HG03571 (cell line): ENCODE results near the gene G3BP1.
A peak's percentile ranks its signal among the peaks of the same experiment; 100 is the strongest.
"Not testable (repeated sequence)": the region's sequence is repeated elsewhere in the genome, so short reads cannot be mapped to it uniquely, and the experiment has no call there.

Experiments used
- ATAC-seq: cut with Tn5 transposase; IDR thresholded peaks from one replicate; pipeline ENCODE4 v1.9.1; 2021; ENCODE audit not compliant: unreplicated experiment

Gene G3BP1

GRCh38 chr5:151751593-151751992, 20.2 kb upstream of the G3BP1 start:
- no peak for ATAC-seq

GRCh38 chr5:151755383-151755782, 16.4 kb upstream of the G3BP1 start:
- no peak for ATAC-seq

- no peak for ATAC-seq
Observed at GRCh38 chr5:151757233-151758140, 14.3 kb upstream of the G3BP1 start.

- ATAC-seq, result no peak
Observed at GRCh38 chr5:151758141-151758429, 13.7 kb upstream of the G3BP1 start.

- peak; percentile 95 for ATAC-seq
Observed at GRCh38 chr5:151758430-151759241, 13.1 kb upstream of the G3BP1 start, which contains the start of gene ATOX1. Gene ATOX1, minus strand, starts transcription at chr5:151758631. Its CDS starts 80 bp downstream, at chr5:151758551.

GRCh38 chr5:151764801-151765200, 7.0 kb upstream of the G3BP1 start:
- no peak for ATAC-seq

- no peak for ATAC-seq
Observed at GRCh38 chr5:151766975-151767374, 4.8 kb upstream of the G3BP1 start.

- ATAC-seq, result peak; percentile 26
Observed at GRCh38 chr5:151770383-151771258, 1.1 kb upstream of the G3BP1 start.

- no peak for ATAC-seq
Observed at GRCh38 chr5:151772029-151772845, 483 bp downstream of the G3BP1 start.

- no peak for ATAC-seq
Observed at GRCh38 chr5:151772846-151773561, 1.2 kb downstream of the G3BP1 start.

- ATAC-seq, result no peak
Observed at GRCh38 chr5:151773951-151774350, 2.2 kb downstream of the G3BP1 start.

GRCh38 chr5:151775025-151775606, 3.4 kb downstream of the G3BP1 start:
- no peak for ATAC-seq

GRCh38 chr5:151779531-151780125, 7.9 kb downstream of the G3BP1 start:
- no peak for ATAC-seq

- ATAC-seq, result no peak
Observed at GRCh38 chr5:151780348-151780747, 8.6 kb downstream of the G3BP1 start.

- no peak for ATAC-seq
Observed at GRCh38 chr5:151781201-151781600, 9.4 kb downstream of the G3BP1 start.

- ATAC-seq, result not testable (repeated sequence)
Observed at GRCh38 chr5:151783664-151784063, 11.9 kb downstream of the G3BP1 start.

GRCh38 chr5:151784141-151784540, 12.4 kb downstream of the G3BP1 start:
- ATAC-seq, result no peak

- ATAC-seq, result no peak
Observed at GRCh38 chr5:151786468-151786867, 14.7 kb downstream of the G3BP1 start.

GRCh38 chr5:151787817-151788216, 16.1 kb downstream of the G3BP1 start:
- no peak for ATAC-seq
